ENCODE data around the gene ACTN4.

Gene ACTN4

DNA sequence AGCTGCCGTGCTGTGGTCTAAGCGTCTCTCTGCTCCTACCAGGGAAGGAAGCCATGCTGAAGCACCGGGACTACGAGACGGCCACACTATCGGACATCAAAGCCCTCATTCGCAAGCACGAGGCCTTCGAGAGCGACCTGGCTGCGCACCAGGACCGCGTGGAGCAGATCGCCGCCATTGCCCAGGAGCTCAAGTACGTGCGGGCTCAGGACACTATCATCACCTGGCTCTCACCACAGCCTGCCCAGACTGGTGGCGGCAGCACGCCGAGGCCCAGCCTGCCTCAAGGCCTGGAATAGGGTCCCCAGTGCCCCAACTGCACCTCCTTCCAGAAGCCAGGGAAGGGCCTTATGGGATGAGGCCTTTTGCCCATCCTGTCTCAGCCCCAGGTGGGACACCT, 74.0 kb downstream of the ACTN4 start:
- H3K27ac ChIP-seq = no peak overlapping the region
- no peak for TF ChIP-seq CTCF (IDR thresholded peaks at IDR 0.05; ENCODE audit: low read depth, low read length, missing control alignments)
- in situ Hi-C loops (cut with HindIII; ENCODE audit: low pct_ligation_motif_present, low sequenced_read_pairs) = no loop called here
- H3K36me3 ChIP-seq (replicated peaks) = peaks cover 87% of the 10 kb centered on the region
- no peak for DNase-seq
- no peak overlapping the region for H3K4me3 ChIP-seq (ENCODE audit: low read depth, low read length)
- H3K27me3 ChIP-seq (replicated peaks) = no peaks in the 10 kb centered on the region

- in situ Hi-C loops (cut with HindIII; ENCODE audit: low pct_ligation_motif_present, low sequenced_read_pairs) = no loop called here
- H3K4me3 ChIP-seq (ENCODE audit: low read depth, low read length) = no peak overlapping the region
- no peaks in the 10 kb centered on the region for H3K27me3 ChIP-seq (replicated peaks)
- peaks cover 87% of the 10 kb centered on the region for H3K36me3 ChIP-seq (replicated peaks)
- TF ChIP-seq CTCF (IDR thresholded peaks at IDR 0.05; ENCODE audit: low read depth, low read length, missing control alignments) = no peak
- no peak overlapping the region for H3K27ac ChIP-seq
- DNase-seq = no peak
These were observed 74.7 kb downstream of the ACTN4 start for GRCh38 chr19:38721979-38722773.

DNA sequence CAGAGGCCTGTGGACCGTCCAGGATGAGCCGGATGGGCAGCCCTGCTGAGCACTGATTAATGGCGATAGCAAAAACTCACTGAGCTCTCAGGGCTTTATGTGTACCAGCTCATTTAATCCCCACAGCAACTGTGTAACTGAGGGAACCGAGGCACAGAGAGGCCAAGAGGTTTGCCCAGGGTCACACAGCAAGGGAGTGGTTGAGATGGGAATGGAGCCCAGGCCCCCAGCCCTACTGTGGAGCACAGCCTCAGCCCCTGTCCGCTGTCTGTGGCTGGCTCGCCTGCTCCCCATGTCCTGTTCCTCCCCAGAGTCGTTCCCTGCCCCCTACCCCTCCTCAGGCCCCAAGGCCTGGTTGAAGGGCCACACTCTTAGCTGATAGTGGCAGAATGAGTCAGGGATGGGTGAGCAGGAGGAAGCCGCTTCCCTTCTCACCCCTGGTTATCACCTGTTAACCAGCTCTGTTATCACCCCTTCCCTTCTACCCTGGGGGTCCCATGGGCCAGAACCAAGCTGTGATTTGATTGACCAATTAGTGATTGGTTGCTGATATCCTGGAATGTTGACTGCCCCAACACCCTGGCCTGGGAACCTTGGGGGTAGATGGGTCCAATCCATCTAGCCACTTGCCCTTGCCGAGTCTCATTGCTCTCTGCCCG, 75.6 kb downstream of the ACTN4 start:
- peaks cover 89% of the 10 kb centered on the region for H3K36me3 ChIP-seq (replicated peaks)
- H3K27me3 ChIP-seq (replicated peaks) = no peaks in the 10 kb centered on the region
- no peak for TF ChIP-seq CTCF (IDR thresholded peaks at IDR 0.05; ENCODE audit: low read depth, low read length, missing control alignments)
- H3K27ac ChIP-seq = no peak overlapping the region
- DNase-seq = no peak
- in situ Hi-C loops (cut with HindIII; ENCODE audit: low pct_ligation_motif_present, low sequenced_read_pairs) = no loop called here
- no peak overlapping the region for H3K4me3 ChIP-seq (ENCODE audit: low read depth, low read length)

- in situ Hi-C loops (cut with HindIII; ENCODE audit: low pct_ligation_motif_present, low sequenced_read_pairs) = no loop called here
- no peak overlapping the region for H3K27ac ChIP-seq
- DNase-seq = no peak
- H3K36me3 ChIP-seq (replicated peaks) = peaks cover 88% of the 10 kb centered on the region
- no peak overlapping the region for H3K4me3 ChIP-seq (ENCODE audit: low read depth, low read length)
- no peak for TF ChIP-seq CTCF (IDR thresholded peaks at IDR 0.05; ENCODE audit: low read depth, low read length, missing control alignments)
- H3K27me3 ChIP-seq (replicated peaks) = no peaks in the 10 kb centered on the region
These were observed 76.1 kb downstream of the ACTN4 start for GRCh38 chr19:38723606-38723965.

GRCh38 chr19:38723990-38724854, 76.8 kb downstream of the ACTN4 start:
- no peak for TF ChIP-seq CTCF (IDR thresholded peaks at IDR 0.05; ENCODE audit: low read depth, low read length, missing control alignments)
- no peak overlapping the region for H3K4me3 ChIP-seq (ENCODE audit: low read depth, low read length)
- H3K27ac ChIP-seq = no peak overlapping the region
- H3K36me3 ChIP-seq (replicated peaks) = peaks cover 89% of the 10 kb centered on the region
- H3K27me3 ChIP-seq (replicated peaks) = no peaks in the 10 kb centered on the region
- DNase-seq = no peak
- in situ Hi-C loops (cut with HindIII; ENCODE audit: low pct_ligation_motif_present, low sequenced_read_pairs) = no loop called here

All from brain microvascular endothelial cell (primary cell).